ENCODE data around the gene ENPP1. TPM values are rescaled to one million over a fixed set of nuclear protein-coding genes. Genes with fewer than 3 reads are reported as not detected.
A peak's percentile ranks its signal among the peaks of the same experiment; 100 is the strongest.
"Not testable (repeated sequence)": the region's sequence is repeated elsewhere in the genome, so short reads cannot be mapped to it uniquely, and the experiment has no call there.

ENPP1 gene
- total RNA-seq, 2 experiments from 2014 or later, result 0.19 to 0.22 TPM

GRCh38 chr6:131897621-131898020 is 89.8 kb downstream of the ENPP1 start:
- H3K27ac Mint-ChIP-seq, result no peak overlapping the region
- no peaks in the 10 kb centered on the region for H3K4me1 Mint-ChIP-seq
- DNase-seq, result no peak
- no peaks in the 10 kb centered on the region for H3K36me3 Mint-ChIP-seq
- H3K4me3 Mint-ChIP-seq, result no peak overlapping the region
- H3K27me3 Mint-ChIP-seq, result peaks cover 16% of the 10 kb centered on the region
- peaks cover 11% of the 10 kb centered on the region for H3K9me3 Mint-ChIP-seq

DNA sequence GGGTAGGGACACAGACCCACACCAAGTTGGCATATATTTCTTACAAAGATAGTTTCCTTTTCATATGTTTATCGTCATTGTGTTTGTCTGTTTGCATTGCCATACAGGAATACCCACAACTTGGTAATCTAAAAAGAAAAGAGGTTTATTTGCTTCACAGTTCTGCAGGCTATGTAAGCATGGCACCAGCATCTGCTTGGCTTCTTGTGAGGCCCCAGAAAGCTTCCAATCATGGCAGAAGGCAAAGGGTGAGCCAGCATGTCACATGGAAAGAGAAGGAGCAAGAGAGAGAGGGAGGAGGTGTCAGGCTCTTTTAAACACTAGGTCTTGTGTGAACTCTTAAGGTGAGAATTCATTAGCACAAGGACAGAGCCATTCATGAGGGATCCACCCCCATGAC is 90.9 kb downstream of the ENPP1 start:
- H3K4me3 Mint-ChIP-seq, result no peak overlapping the region
- no peaks in the 10 kb centered on the region for H3K4me1 Mint-ChIP-seq
- no peak for DNase-seq
- H3K27ac Mint-ChIP-seq, result no peak overlapping the region
- H3K36me3 Mint-ChIP-seq, result no peaks in the 10 kb centered on the region
- peaks cover 23% of the 10 kb centered on the region for H3K27me3 Mint-ChIP-seq
- H3K9me3 Mint-ChIP-seq, result peaks cover 11% of the 10 kb centered on the region

- no peak overlapping the region for H3K27ac Mint-ChIP-seq
- H3K4me3 Mint-ChIP-seq, result no peak overlapping the region
- no peaks in the 10 kb centered on the region for H3K4me1 Mint-ChIP-seq
- H3K27me3 Mint-ChIP-seq, result peaks cover 15% of the 10 kb centered on the region
- DNase-seq, result no peak
- H3K36me3 Mint-ChIP-seq, result no peaks in the 10 kb centered on the region
- H3K9me3 Mint-ChIP-seq, result peaks cover 11% of the 10 kb centered on the region
Observed at GRCh38 chr6:131900231-131900630, 92.4 kb downstream of the ENPP1 start.

DNA sequence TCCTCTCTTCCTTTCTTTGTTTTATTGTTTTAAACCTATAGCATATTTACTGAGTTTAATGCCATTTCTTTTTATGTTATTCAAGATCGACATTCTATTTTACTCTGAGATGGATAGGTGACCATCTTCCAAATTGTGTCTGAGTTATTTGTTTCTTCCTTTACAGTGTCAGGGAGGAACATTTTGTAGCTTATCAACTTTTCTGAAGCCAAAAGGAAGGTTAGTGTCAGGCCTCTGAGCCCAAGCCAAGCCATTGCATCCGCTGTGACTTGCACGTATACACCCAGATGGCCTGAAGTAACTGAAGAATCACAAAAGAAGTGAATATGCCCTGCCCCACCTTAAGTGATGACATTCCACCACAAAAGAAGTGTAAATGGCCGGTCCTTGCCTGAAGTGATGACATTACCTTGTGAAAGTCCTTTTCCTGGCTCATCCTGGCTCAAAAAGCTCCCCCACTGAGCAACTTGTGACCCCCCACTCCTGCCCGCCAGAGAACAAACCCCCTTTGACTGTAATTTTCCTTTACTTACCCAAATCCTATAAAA is 93.6 kb downstream of the ENPP1 start:
- Mint-ChIP-seq H3K9me3 (peaks cover 11% of the 10 kb centered on the region), H3K27me3 (peaks cover 14% of the 10 kb centered on the region)
- not testable (repeated sequence) for H3K27ac Mint-ChIP-seq, DNase-seq, H3K4me3 Mint-ChIP-seq, H3K36me3 Mint-ChIP-seq, H3K4me1 Mint-ChIP-seq

DNA sequence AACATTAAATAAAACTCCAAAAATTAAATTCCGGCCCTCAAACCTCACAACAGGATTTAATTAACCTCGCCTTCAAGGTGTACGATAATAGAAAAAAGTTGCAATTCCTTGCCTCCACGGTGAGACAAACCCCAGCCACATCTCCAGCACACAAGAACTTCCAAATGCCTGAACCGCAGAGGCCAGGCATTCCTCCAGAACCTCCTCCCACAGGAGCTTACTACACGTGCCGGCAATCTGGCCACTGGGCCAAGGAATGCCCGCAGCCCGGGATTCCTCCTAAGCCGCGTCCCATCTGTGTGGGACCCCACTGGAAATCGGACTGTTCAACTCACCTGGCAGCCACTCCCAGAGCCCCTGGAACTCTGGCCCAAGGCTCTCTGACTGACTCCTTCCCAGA is 95.9 kb downstream of the ENPP1 start:
- H3K4me3 Mint-ChIP-seq, DNase-seq, H3K9me3 Mint-ChIP-seq, H3K27ac Mint-ChIP-seq, H3K36me3 Mint-ChIP-seq, H3K4me1 Mint-ChIP-seq: not testable (repeated sequence)
- H3K27me3 Mint-ChIP-seq, result peaks cover 16% of the 10 kb centered on the region

- not testable (repeated sequence) for H3K27ac Mint-ChIP-seq, H3K4me3 Mint-ChIP-seq, DNase-seq, H3K36me3 Mint-ChIP-seq, H3K9me3 Mint-ChIP-seq, H3K4me1 Mint-ChIP-seq
- H3K27me3 Mint-ChIP-seq, result peaks cover 43% of the 10 kb centered on the region
Observed at GRCh38 chr6:131908787-131909186, 101.0 kb downstream of the ENPP1 start.

GRCh38 chr6:131909408-131910218 is 101.8 kb downstream of the ENPP1 start:
- Mint-ChIP-seq H3K36me3 (no peaks in the 10 kb centered on the region), H3K9me3 (no peaks in the 10 kb centered on the region), H3K27ac (no peak overlapping the region), H3K4me3 (no peak overlapping the region), H3K27me3 (peaks cover 44% of the 10 kb centered on the region), H3K4me1 (peaks cover 4% of the 10 kb centered on the region)
- peak; percentile 58 for DNase-seq

DNA sequence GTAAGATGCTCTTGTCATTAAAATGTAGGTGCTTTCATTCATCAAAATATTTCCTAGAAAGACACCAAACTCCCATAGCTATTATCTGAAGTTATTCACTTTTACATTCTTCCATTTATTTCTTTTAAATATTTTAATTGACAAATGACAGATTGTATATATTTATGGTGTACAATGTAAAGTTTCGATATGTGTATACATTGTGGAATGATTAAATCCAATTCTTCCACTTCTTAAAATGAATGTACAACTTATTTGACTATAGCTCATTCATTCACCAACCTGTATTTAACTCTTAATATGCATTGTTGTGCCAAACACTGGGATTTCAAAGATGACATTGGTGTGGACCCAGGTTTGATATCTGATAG is 102.4 kb downstream of the ENPP1 start:
- Mint-ChIP-seq H3K27me3 (peaks cover 48% of the 10 kb centered on the region), H3K4me3 (no peak overlapping the region), H3K9me3 (no peaks in the 10 kb centered on the region), H3K4me1 (peaks cover 7% of the 10 kb centered on the region), H3K36me3 (no peaks in the 10 kb centered on the region), H3K27ac (no peak overlapping the region)
- DNase-seq, result no peak

- Mint-ChIP-seq H3K9me3 (no peaks in the 10 kb centered on the region), H3K4me3 (no peak overlapping the region), H3K27me3 (peaks cover 55% of the 10 kb centered on the region), H3K4me1 (peaks cover 7% of the 10 kb centered on the region), H3K36me3 (no peaks in the 10 kb centered on the region), H3K27ac (no peak overlapping the region)
- DNase-seq, result no peak
Observed at GRCh38 chr6:131910956-131911355, 103.1 kb downstream of the ENPP1 start.

DNA sequence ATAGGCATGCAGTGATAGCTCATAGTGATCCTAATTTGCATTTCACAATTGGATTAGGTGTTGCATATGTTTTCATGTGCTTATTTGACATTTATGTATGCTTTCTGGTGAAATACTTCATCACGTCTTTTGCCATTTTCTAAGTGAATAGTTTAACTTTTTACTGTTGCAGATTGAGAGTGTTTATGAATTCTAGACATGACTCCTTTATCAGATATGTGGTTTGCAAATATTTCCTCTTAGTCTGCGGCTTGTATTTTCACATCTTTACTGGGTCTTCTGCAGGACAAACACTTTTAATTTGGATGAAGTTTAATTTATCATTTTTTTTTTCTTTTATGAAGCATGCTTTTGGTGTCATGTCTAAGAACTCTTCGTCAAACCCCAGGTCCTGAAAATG is 104.1 kb downstream of the ENPP1 start:
- Mint-ChIP-seq H3K4me1 (peaks cover 14% of the 10 kb centered on the region), H3K27ac (no peak overlapping the region), H3K36me3 (peaks cover 5% of the 10 kb centered on the region), H3K9me3 (no peaks in the 10 kb centered on the region), H3K27me3 (peaks cover 63% of the 10 kb centered on the region), H3K4me3 (no peak overlapping the region)
- no peak for DNase-seq

DNA sequence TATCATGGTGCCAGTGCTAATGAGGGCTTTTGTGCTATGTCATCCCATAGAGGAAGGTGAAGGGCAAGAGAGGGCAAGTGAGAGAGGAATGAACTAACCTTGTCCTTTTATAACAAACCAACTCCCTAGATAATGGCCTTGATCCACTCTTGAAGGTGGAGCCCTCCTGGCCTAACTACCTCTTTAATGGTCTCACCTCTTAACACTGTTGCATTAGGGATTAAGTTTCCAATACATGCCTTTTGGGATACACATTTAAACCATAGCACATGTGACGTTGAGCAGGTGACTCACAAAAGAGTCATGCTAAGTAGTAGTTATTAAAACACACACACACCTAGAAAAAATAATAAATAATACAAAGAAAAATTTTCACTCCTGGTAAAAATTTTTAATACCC is 106.4 kb downstream of the ENPP1 start:
- no peak for DNase-seq
- Mint-ChIP-seq H3K36me3 (peaks cover 7% of the 10 kb centered on the region), H3K4me3 (no peak overlapping the region), H3K27ac (no peak overlapping the region), H3K27me3 (peaks cover 72% of the 10 kb centered on the region), H3K4me1 (peaks cover 24% of the 10 kb centered on the region), H3K9me3 (no peaks in the 10 kb centered on the region)

- Mint-ChIP-seq H3K9me3 (peaks cover 3% of the 10 kb centered on the region), H3K27ac (no peak overlapping the region), H3K4me3 (no peak overlapping the region), H3K27me3 (peaks cover 73% of the 10 kb centered on the region), H3K36me3 (peaks cover 7% of the 10 kb centered on the region), H3K4me1 (peaks cover 20% of the 10 kb centered on the region)
- peak; percentile 35 for DNase-seq
Observed at GRCh38 chr6:131914967-131915751, 107.3 kb downstream of the ENPP1 start.

- H3K9me3 Mint-ChIP-seq, H3K27ac Mint-ChIP-seq, DNase-seq, H3K4me3 Mint-ChIP-seq, H3K36me3 Mint-ChIP-seq: not testable (repeated sequence)
- Mint-ChIP-seq H3K4me1 (peaks cover 20% of the 10 kb centered on the region), H3K27me3 (peaks cover 67% of the 10 kb centered on the region)
Observed at GRCh38 chr6:131916091-131916796, 108.4 kb downstream of the ENPP1 start.

DNA sequence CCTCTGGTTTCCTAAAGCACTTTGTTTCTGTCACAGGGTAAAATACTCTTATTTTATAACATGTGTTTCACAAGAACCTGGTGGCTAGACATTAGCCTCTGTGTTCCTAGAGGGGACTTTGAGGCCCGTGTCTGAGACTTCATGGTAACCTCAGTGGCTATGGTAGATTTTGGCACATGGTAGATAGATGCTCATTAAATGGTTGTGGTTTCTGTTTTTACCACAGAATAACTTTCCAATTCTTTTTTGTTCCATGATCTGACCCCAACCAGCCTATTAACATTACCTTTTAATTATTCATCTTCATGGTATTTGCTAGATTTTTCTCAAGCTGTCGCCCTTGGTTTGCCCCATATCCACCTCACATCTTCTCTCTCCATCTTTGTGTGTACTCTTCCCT is 109.0 kb downstream of the ENPP1 start:
- H3K36me3 Mint-ChIP-seq, result peaks cover 7% of the 10 kb centered on the region
- peaks cover 62% of the 10 kb centered on the region for H3K27me3 Mint-ChIP-seq
- peak overlapping the region; percentile 5 for H3K27ac Mint-ChIP-seq
- H3K4me1 Mint-ChIP-seq, result peaks cover 20% of the 10 kb centered on the region
- H3K9me3 Mint-ChIP-seq, result peaks cover 7% of the 10 kb centered on the region
- H3K4me3 Mint-ChIP-seq, result no peak overlapping the region
- DNase-seq, result no peak

DNA sequence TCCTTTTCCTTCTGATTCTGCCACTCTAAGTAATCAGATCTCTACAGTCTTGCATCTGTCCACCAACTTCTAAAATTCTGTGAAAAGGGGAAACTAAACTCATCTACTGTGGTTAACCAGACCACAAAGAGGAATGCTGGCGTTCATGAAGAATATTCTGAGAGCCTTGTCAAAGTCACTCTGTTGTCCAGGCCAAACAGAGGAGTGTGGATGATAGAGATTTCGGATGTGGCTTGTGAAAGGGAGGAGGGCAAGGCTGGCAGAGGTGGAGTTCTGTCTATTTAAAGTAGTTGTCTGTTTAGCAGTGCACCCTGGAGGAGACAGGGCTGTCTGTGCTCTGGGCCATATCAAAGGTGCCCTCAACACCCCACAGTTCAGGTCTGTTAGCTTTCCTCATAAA is 109.5 kb downstream of the ENPP1 start:
- no peak overlapping the region for H3K4me3 Mint-ChIP-seq
- peaks cover 20% of the 10 kb centered on the region for H3K4me1 Mint-ChIP-seq
- peaks cover 59% of the 10 kb centered on the region for H3K27me3 Mint-ChIP-seq
- H3K9me3 Mint-ChIP-seq, result peaks cover 9% of the 10 kb centered on the region
- H3K27ac Mint-ChIP-seq, result peak overlapping the region; percentile 5
- H3K36me3 Mint-ChIP-seq, result peaks cover 7% of the 10 kb centered on the region
- DNase-seq, result no peak

Data from activated naive CD8-positive, alpha-beta T cell treated with anti-CD3 and anti-CD28 coated beads for 36 hours (primary cell).